ENCODE measurements around the gene RAP1GAP2.

- TF ChIP-seq EP300 (IDR thresholded peaks at IDR 0.05) (no peak), CTCF (IDR thresholded peaks at IDR 0.05) (no peak), POLR2A (IDR thresholded peaks at IDR 0.05) (no peak), POLR2AphosphoS5 (IDR thresholded peaks at IDR 0.05) (no peak)
Measured at GRCh38 chr17:3015890-3016289, 219.7 kb downstream of the RAP1GAP2 start.
